ENCODE measurements around the gene STRADA. TPM values are rescaled to one million over a fixed set of nuclear protein-coding genes. Genes with fewer than 3 reads are reported as not detected.
A peak's percentile ranks its signal among the peaks of the same experiment; 100 is the strongest.

STRADA gene
- total RNA-seq, 1 donor from 2014 or later = 10.5 TPM

DNA sequence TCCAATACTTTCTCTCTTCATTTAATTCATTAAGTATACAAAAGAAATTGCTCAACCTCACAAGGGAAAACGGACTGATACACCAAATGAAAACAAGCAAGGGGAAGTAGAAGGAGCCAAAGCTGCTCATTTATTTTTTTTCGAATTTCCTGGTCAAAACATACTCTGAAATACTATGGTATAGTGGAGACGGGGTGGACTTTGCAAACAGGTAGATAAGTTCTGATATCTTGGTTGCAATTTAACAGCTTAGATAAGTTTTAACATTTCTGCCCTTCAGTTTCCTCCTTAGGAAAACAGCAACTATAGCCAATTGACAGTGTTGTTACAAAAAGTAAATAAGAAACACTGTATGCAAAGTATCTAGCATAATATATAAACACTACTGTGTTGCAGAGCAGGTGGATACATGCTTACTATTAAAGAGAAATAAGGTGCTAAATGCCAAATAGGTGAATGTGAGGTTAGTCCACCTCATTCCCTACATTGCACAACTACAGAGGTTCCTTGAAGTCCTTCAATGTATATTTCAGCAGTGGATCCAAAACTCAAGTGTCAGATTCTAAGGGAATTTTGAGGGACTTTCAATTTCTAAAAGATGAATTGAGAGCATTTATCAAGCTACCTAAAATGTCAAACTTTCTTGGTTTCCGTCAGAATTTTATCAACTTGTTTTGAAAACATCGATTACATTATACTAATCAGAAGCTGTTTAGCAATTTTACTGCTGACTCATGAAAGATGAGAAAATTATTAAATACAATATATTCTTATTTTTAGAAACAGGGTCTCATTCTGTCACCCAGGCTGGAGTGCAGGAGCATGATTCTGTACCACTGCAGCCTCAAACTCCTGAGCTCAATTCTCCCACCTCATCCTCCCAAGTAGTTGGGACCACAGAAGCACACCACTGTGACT is 20.8 kb upstream of the STRADA start:
- TF ChIP-seq, protein P1, sequence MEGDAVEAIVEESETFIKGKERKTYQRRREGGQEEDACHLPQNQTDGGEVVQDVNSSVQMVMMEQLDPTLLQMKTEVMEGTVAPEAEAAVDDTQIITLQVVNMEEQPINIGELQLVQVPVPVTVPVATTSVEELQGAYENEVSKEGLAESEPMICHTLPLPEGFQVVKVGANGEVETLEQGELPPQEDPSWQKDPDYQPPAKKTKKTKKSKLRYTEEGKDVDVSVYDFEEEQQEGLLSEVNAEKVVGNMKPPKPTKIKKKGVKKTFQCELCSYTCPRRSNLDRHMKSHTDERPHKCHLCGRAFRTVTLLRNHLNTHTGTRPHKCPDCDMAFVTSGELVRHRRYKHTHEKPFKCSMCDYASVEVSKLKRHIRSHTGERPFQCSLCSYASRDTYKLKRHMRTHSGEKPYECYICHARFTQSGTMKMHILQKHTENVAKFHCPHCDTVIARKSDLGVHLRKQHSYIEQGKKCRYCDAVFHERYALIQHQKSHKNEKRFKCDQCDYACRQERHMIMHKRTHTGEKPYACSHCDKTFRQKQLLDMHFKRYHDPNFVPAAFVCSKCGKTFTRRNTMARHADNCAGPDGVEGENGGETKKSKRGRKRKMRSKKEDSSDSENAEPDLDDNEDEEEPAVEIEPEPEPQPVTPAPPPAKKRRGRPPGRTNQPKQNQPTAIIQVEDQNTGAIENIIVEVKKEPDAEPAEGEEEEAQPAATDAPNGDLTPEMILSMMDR (IDR thresholded peaks at IDR 0.05; ENCODE audit: insufficient read depth, low read length, severe bottlenecking) = no peak
- FAIRE-seq (no peak), DNase-seq (ENCODE audit: low read depth) (no peak)
- H3K27me3 ChIP-seq (ENCODE audit: control insufficient read depth, insufficient read depth, low read length) = no peaks in the 10 kb centered on the region
- H3K36me3 ChIP-seq (ENCODE audit: control insufficient read depth, insufficient read depth, low read length) = peaks cover 12% of the 10 kb centered on the region
- H3K4me3 ChIP-seq (ENCODE audit: low read depth, low read length) = no peak overlapping the region

DNA sequence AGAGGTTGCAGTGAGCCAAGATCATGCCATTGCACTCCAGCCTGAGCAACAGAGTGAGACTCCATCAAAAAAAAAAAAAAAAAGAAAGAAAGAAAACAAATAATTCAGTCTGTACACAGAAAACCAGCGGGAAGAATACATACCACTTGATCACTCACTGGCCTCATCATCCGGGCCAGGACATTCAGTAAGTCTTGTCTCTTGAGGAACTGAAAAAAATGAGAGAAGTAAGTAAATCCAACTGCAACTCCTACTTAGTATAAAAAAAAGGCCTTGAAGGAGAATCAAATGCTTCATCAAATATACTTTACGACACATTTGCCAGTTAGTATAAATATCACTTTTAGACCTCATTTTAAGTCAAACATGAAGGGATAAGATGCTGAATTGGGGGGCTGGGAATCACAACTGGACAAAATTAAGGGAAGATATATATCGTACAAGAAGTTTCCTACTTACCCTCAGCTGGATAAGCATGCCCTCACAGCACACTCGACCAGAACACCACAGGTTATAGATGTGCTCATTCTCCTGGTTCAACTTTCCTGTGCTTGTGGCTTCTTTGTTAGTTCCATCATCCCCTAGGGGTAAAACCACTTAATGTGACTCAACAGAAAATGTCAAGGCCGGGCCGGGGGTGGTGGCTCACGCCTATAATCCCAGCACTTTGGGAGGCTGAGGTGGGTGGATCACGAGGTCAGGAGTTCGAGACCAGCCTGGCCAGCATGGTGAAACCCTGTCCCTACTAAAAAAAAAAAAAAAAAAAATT is 19.4 kb upstream of the STRADA start:
- Histone ChIP-seq H3K27me3 (ENCODE audit: control insufficient read depth, insufficient read depth, low read length) (no peaks in the 10 kb centered on the region), H3K4me3 (ENCODE audit: low read depth, low read length) (no peak overlapping the region), H3K36me3 (ENCODE audit: control insufficient read depth, insufficient read depth, low read length) (peaks cover 20% of the 10 kb centered on the region)
- DNase-seq (ENCODE audit: low read depth) (no peak), FAIRE-seq (no peak)
- TF ChIP-seq, protein P1 (IDR thresholded peaks at IDR 0.05; ENCODE audit: insufficient read depth, low read length, severe bottlenecking) = no peak

DNA sequence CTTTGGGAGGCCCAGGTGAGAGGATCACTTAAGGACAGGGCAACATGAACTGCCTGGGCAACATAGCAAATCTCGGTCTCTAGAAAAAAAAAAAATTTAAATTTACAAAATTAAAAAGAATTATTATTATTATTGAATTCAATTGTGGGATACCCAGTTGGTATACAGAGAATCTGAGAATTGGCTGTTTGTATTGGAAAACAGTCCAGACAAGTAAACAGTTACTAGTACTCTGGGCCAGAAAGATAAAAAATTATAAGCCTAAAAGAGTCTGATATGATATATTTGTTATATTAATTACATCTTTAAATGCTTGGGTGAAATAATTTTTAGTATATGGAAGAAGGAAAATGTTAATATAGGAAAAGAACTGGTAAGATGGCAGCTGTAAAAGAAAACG is 16.8 kb upstream of the STRADA start:
- no peak for FAIRE-seq
- Histone ChIP-seq H3K4me3 (ENCODE audit: low read depth, low read length) (no peak overlapping the region), H3K27me3 (ENCODE audit: control insufficient read depth, insufficient read depth, low read length) (no peaks in the 10 kb centered on the region), H3K36me3 (ENCODE audit: control insufficient read depth, insufficient read depth, low read length) (peaks cover 25% of the 10 kb centered on the region)
- DNase-seq (ENCODE audit: low read depth) = no peak
- TF ChIP-seq, protein P1 (IDR thresholded peaks at IDR 0.05; ENCODE audit: insufficient read depth, low read length, severe bottlenecking) = no peak

DNA sequence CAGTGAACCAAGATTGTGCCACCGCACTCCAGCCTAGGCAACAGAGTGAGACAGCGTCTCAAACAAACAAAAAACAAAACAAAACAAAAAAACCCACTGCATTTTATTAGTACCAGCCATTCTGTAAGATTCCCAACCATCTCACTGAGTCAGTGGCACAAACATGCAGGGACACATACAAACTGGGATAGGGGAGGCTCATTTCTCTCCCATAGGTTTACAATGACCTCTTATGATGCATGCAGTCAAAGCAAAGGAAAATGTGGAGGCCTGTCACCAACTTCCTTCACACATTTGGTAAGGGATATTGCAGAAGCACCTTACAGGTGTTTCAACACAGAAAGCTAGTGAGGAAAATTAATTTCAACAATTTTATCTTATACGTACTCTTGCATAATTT is 12.4 kb upstream of the STRADA start:
- TF ChIP-seq, protein P1 (IDR thresholded peaks at IDR 0.05; ENCODE audit: insufficient read depth, low read length, severe bottlenecking) = no peak
- DNase-seq (ENCODE audit: low read depth) = peak; percentile 45
- peaks cover 28% of the 10 kb centered on the region for H3K36me3 ChIP-seq (ENCODE audit: control insufficient read depth, insufficient read depth, low read length)

DNA sequence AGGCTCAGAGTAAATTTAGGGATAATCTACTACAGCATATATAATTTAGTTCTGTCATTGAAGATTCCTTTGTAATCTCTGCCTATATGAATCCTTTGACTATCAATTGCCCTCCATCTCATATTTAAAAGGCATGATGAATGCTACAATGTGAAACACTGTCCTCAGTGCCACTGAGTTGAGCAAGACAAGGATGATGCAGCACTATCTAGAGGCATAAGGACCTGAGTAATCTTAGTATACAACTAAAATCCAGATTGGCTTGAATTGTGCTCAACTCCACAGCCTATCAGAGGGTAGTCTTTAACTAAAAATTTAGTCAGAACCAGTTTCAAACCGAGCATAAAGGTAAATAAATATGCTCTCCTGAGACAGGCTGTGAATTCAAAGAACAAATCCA is 11.6 kb upstream of the STRADA start:
- Histone ChIP-seq H3K27me3 (ENCODE audit: control insufficient read depth, insufficient read depth, low read length) (no peaks in the 10 kb centered on the region), H3K36me3 (ENCODE audit: control insufficient read depth, insufficient read depth, low read length) (peaks cover 28% of the 10 kb centered on the region), H3K4me3 (ENCODE audit: low read depth, low read length) (no peak overlapping the region)
- no peak for DNase-seq (ENCODE audit: low read depth)
- TF ChIP-seq, protein P1 (IDR thresholded peaks at IDR 0.05; ENCODE audit: insufficient read depth, low read length, severe bottlenecking) = no peak
- FAIRE-seq = no peak

More for the DNA sequence above, 12.4 kb upstream of the STRADA start:
- Histone ChIP-seq H3K4me3 (ENCODE audit: low read depth, low read length) (no peak overlapping the region), H3K27me3 (ENCODE audit: control insufficient read depth, insufficient read depth, low read length) (no peaks in the 10 kb centered on the region)
- no peak for FAIRE-seq

Data from bronchial epithelial cell (primary cell).